Dermis blood vessel endothelial cell (primary cell): ENCODE measurements around the gene IRF9. TPM values are rescaled to one million over a fixed set of nuclear protein-coding genes. Genes with fewer than 3 reads are reported as not detected.

Experiments
- DNase-seq: peaks from one replicate; pipeline ENCODE4 v3.0.0; 2010
- total RNA-seq: library from RNA; depleted of rRNA; stranded (reverse); fragments of >200 nt; gene quantifications from 2 replicates; pipeline ENCODE4 v1.2.3, GENCODE V29; 2014

The IRF9 gene, protein sequence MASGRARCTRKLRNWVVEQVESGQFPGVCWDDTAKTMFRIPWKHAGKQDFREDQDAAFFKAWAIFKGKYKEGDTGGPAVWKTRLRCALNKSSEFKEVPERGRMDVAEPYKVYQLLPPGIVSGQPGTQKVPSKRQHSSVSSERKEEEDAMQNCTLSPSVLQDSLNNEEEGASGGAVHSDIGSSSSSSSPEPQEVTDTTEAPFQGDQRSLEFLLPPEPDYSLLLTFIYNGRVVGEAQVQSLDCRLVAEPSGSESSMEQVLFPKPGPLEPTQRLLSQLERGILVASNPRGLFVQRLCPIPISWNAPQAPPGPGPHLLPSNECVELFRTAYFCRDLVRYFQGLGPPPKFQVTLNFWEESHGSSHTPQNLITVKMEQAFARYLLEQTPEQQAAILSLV
- total RNA-seq = 37.8 and 55.5 TPM in 2 replicates

DNA sequence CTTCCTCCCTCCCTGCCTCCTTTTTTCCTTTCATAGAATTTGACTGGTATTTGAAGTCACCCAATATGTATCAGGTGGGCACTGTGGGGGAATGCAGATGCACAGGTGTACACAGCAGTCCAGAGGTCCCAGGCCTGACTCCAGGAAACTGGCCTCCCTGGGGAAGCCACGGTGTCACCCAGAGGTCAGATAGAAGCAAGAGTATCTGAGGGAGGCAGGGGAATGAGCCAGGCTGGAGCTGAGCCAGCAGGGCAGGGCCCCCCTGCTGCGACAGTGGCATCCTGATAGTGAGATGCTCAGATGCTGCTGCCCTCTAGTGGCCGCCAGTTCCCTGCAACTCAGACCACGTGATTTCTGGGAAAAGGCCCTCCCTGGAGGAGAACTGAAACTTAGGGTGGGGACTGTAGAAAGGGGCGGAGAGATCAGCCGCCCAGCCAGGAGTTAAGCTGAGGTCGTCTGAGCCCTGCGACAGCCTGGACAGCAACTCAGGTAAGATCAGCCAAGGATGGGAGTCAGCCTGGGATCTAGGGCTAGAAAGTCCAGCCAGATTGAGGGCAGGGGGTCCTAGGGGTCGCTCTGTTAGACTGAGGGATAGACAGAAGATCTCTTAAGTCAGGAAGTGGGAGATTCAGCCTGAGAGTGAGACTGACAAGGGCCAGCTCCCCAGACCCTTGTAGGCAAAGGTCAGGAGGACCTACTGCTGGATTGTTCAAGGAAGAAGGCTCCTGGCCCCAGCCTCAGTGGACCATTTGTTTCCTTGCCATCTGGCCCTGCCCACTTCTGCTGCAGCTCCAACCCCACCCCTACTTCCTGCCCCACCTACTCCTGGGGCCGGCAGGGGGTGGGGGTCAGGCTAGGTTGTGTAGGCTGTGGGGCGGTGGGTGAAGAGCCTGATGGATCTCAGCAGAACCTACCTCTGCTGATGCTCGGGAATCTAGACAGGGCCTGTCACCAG, at the start of gene IRF9:
TSS of gene IRF9 (plus strand) at position 416 of the 955 bp plus-strand sequence. CDS start 880 bp downstream, outside the sequence.
- peak; percentile 97 for DNase-seq

DNA sequence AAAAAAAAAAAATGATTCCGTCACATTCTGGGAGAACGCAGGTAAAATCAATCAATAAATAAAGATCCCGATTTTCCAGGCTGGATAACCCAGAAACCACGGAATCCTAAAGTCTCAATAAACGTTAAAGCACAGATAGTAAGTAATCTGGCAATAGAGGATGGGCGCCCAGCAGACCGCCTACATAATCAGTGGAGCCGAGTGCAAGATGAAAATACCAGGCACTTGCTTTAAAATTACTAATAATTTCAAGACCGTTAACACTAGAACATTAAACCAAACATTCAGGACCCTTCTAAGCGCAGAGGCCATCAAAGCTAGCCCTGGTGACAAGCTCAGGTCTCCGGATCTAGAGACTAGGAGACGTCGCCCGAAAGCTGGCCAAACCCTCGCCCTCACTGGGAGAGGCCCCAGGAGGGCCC, 47.7 kb upstream of the IRF9 start:
- DNase-seq = no peak

DNA sequence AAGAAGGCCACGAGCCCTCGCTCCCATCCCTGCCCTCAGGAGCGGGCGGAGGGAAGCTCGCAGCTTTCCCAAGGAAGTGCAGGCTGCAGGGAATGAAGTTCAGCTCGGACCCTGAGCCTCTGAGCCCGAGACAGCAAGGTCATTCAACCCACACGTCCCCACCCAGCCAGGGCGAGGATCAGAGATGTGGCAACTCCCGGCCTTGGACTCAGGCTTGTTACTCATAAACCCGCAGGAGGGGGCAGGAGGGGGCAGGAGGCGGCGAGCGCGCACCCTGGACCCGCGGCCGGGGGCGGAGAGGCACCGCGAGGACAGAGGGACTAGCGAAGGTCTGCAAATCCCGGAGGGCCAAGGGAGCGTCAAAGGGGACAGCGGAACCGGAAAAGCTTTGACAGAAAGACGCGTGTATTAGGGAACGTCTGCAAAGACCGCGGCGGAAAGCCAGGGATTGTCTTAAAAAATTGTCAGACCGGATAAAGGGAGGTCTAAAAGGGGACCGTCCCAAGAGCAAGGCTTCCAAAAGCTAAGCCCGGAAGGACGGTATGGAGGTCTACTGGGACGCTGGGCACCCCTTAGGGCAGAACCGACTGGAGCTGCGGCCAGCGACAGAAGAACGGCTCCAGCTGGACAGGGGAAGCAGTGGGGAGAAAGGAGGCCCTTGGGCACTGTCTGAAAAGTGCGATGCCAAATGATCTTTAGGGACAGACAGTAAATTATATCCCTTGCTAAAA, 47.1 kb upstream of the IRF9 start:
- peak; percentile 71 for DNase-seq

DNA sequence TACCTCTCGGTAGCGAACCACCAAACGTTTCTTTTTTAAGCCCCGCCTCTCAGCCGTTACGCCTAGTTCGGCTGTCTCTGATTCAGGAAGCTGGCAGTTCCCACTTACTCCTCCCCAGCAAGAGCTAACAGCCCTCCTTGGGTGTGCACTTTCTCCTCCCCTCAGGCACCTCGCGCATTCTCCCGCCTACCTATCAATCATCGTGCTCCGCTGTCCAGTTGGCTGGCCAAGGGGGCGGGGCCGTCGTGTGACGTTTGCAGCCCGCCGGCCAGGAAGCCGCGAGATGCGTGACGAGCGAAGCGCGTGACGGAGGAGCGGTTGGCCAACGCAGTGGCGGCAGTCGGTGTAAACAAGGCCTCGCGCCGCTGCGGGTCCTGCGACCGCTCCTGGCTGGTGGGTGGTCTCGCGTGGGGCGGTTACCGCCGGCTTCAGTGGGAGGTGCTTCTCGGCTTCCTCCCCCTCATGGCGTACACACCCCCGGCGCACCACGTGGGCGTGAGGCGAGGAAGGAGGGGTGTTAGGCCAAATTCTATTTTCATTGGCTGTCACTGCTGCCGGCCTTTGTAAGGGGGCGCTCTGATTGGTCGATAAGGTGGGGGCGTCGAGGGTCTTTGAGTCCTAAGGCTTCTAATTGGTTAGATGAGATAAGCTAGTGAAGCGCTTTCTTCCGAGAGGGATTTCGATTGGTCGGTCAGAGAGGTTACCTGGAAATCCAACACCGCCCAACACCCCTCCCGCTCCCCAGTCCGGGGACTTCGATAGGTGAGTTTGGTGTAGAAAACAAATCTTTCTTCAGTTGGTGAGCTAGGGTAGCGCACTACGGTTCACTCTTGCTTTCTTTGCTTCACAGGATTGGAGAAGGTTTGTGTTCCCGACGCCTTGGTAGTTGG, 46.3 kb upstream of the IRF9 start, which contains the start of the genes DCAF11 and NRL:
TSS of gene DCAF11 (plus strand) at position 246 of the 890 bp plus-strand sequence. CDS start 818 bp downstream, outside the sequence.
TSS of gene NRL (minus strand) at position 418 of the 890 bp plus-strand sequence. CDS start 32,101 bp downstream, outside the sequence.
- peak; percentile 100 for DNase-seq

DNA sequence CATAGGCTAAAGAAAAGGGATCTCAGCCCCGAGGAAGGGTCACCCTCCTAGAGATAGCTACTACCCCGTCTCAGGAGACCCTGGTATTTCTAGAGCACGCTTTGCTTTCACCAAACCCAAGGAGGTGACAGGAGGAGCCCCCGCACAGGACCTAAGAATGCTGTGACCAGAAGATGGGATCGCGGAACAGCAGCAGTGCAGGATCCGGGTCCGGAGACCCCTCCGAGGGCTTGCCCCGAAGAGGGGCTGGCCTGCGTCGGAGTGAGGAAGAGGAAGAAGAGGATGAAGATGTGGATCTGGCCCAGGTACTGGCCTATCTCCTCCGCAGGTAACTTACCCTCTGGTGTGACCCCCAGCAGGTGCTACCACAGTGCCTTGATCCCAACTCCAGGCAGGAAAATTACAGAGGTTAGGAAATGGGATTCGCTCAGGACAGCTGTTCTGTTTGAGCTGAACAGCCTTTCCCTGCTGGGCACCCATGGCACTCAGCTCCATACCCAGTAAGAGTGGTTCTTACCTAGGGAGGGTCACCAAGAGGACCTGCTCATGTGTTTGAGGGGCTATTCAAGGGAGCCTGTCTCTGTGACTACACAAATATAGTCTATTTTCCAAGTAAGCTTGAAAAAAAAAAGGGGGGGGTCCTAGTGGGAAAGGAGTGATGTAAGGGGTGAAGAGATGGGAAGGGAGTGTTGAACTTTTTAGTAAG, 45.5 kb upstream of the IRF9 start:
- no peak for DNase-seq

DNA sequence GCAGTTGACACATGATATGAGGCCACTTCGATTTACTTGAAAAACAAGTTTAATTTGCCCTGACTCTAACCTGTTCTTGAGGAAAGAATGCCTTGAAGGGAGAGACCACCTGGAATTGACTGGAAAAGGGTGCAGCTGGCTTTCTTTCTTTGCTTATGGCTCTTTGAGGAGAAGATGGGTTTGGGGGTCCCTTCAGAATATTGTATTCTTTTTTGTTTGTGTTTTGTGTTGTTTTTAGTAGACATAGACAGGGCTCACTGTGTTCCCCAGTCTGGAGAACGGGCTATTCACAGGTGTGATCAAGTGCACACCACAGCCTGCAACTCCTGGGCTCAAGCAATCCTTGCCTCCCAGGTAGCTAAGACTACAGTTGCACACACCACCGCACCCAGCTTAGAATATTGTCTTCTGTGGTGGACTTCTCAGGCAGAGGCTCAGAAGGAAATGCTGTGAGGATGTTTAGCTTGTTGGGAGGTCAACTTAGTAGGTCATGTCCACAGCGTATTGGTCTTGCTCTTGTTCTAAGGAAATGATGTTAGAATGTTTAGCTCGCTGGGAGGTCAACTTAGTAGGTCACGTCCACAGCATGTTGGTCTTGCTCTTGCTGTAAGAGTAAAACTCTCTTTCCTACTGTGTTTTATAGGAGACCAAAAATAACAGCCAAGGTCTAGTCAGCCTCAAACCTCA, 44.8 kb upstream of the IRF9 start:
- DNase-seq = no peak

DNA sequence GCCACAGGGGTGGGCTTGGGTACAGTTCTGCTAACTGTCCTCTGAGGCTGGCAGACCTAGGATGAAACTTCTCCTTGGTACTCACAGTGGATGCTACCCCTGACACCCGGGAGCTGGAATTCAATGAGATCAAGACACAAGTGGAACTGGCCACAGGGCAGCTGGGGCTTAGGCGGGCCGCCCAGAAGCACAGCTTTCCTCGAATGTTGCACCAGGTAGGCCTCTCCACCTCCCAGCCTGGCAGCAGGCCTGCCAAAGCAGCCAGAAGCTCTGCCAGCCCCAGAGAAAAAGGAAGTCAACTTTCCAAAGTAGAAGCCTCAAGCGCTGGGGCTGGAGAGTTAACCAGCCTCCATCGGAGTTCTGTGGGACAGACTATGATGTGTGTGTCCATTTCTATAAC, 43.9 kb upstream of the IRF9 start:
- no peak for DNase-seq

DNA sequence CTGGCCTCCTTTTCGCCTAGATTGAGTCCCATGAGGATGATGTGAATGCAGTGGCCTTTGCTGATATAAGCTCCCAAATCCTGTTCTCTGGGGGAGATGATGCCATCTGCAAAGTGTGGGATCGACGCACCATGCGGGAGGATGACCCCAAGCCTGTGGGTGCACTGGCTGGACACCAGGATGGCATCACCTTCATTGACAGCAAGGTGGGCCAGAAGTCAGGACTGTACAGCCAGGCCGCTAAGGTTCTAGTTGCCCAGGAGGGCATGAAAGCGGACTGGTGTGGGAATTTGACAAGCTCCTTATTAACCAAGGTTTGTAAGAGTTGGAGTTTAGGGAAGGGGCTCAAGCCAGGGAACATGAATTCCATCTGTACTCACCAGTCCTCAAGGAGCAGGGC, 41.4 kb upstream of the IRF9 start:
- no peak for DNase-seq

DNA sequence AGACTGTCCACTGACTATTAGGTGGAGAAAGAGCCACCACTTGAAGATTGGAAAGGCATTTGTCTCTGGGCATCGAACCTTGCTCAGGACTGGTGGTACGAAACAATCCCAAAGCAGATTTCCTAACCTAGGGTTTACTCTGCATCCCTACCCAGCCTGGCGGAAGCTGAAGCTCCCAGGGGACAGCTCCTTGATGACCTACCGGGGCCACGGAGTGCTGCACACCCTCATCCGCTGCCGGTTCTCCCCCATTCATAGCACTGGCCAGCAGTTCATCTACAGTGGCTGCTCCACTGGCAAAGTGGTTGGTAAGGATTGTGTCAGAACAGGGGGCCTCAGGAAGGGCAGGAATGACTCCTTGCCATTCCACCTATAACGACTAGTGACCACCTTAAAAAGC, 39.9 kb upstream of the IRF9 start:
- DNase-seq = no peak

DNA sequence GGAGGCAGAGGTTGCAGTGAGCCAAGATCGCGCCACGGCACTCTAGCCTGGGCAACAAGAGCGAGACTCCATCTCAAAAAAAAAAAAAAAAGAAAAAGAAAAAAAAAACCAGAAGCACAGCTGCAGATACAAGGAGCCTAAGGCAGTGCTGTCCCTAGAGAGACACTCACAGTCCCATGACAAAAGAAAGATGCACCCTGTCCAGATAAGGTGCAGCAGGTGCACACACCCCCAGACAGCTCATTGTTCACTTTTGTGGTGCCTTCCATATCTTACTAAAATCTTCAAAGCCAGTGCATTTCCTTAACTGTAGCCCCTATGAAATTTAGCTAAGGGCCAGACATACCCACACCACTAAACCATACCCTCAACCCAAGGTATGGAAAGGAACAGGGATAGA, 38.6 kb upstream of the IRF9 start:
- DNase-seq = no peak

DNA sequence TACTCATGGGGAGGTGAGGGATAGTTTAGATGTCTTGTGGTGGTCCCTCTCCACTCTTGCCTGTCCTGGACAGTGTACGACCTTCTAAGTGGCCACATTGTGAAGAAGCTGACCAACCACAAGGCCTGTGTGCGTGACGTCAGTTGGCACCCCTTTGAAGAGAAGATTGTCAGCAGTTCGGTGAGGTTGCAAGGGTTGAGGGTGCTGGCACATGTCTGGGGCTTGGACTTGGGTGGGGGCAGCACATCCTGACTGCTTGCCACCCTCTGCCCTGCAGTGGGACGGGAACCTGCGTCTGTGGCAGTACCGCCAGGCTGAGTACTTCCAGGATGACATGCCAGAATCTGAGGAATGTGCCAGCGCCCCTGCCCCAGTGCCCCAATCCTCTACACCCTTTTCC, 38.2 kb upstream of the IRF9 start:
- DNase-seq = no peak

DNA sequence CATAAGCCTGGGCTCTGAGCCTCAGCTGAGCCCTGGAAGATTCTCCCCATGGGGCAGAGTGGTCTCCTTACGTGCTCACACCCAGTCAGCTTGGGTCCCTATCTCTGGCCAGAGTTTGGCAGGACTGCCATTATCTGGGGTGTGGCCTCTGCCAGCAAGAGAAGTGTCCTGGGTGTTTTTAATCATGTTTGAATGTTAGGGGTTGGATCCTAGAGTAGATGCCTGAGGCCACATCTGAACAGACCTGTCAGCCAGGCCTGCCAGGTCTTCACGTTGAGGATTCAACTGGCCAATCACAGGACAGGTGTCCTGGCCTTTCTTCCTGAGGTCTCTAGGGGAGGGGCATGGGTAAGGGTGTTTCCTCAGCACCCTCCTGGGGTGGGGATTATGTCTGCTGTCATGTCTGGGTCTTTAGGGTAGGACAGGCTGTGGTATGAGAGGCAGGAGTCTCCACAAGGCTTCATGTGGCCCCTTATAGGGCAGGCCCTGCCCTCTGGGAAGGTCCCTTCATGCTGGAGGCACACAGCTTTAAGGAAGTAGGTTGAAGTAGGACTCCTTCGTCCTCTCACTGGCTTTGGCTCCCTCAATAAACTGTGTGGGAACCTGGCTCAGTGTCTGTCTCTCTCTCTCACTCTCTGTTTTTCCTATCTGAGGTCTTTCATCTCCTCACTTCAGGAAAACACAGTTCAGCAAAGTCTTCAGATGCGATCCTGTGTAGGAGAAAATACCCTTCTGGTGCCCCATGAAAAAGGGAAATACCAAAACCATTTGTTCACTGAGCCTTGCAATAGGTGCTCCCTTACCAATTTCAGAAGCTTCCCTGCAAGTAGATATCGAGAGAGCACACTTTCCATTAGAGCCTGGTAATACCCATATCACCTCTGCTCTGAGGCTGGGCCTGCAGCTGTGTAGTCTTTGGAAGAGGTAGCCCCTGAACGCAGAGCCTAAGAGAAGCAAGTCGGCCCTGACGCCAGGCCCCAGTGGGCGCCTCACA, 37.3 kb upstream of the IRF9 start:
- no peak for DNase-seq

DNA sequence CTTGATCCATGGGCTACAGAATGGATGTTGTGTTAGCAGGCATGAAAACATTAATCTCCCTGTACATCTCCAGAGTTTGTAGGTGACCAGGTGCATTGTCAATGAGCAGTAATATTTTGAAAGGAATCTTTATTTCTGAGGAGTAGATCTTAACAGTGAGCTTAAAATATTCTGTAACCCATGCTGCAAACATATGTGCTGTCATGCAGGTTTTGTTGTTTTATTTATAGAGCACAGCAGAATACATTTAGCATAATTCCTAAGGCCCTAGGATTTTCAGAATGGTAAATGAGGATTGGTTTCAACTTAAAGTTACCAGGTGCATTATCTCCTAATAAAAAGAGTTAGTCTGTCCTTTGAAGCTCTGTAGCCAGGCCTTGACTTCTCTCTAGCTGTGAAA, 34.1 kb upstream of the IRF9 start:
- DNase-seq = no peak

DNA sequence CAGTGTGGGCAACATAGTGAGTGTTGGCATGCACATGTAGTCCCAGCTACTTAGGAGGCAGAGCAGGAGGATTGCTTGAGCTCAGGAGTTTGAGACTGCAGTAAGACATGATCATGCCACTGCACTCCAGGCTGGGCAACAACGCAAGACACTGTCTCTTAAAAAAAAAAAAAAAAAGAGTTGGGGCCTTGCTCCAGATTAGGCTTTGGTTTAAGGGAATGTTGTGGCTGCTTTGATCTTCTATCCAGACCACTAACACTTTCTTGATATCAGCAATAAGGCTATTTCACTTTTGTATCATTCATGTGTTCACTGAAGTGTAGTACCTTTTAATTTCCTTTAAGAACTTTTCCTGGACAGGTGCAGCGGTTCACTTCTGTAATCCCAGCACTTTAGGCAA, 33.4 kb upstream of the IRF9 start:
- DNase-seq = no peak

DNA sequence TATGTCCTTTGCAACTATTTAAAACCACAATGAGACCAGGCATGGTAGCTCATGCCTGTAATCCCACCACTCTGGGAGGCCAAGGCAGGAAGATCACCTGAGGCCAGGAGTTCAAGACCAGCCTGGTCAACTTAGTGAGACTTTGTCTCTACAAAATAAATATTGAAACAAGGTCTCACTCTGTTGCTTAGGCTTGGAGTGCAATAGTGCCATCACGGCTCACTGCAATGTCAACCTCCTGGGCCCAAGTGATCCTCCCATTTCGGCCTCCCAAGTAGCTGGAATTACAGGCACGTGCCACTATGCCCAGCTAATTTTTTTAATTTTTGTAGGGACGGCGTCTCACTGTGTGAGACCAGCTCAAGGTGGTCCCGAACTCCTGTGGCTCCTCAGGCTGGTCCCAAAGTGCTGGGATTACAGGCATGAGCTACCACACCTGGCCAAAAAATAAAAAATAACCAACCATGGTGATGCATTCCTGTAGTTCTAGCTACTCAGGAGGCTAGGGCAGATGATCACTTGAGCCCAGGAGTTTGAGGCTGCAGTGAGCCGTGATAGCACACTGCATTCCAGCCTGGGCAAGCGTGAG, 31.6 kb upstream of the IRF9 start:
- DNase-seq = no peak

DNA sequence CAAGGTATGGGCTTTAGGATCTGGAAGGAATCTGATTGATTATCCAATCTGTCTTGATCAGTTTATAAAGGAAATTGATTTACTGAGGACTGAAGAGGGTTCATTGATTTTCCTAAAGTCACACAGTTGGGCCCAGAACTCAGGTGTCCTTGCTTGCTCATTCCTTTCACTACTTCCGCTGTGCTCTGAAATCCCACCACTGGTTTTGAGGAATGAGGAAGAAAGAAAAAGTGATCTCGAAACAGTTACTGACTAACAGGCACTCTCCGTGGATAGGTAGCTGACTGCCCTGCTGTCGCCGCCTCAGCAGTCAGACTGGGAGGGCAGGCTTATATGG, 30.7 kb upstream of the IRF9 start, which contains the start of gene FITM1:
TSS of gene FITM1 (plus strand) at position 280 of the 337 bp plus-strand sequence. CDS start 905 bp downstream, outside the sequence.
- no peak for DNase-seq

DNA sequence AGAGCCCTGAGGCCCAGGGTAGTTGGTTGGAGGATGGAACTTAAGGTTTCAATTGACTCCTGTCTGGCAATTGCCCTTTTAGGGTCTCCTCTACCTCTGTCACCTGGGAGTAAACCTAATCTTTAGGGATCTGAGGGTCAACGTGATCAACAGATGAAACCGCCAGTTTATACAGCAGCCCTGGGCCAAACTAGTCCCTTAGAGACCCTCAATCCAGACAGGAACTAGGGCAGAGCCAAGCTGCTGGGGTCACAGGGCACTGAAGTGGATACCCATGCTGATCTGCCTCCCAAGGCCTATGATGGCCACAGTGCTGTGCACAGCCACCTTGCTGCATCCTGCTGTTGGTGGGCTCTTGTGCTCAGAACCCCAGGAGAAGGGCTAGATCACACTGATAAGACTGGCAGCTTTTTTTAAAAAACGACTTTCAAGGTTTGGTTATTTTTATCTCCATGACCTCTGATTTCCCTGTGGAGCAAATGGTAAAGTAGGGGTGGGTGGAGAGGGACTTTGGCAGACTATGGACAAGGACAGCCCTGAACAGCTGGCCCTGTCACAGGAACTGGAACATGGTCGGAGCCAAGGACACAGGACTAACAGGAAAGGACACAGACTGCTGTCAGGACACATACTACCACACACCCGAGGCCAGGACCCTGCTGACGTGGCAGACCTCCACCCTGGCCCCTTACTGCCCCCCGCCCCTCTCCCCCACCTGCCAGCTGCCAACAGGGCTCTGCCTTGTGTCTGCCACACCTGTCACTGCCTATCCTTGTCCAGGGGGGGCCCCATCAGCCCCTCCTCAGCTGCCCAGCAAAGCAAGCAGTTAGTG, 30.1 kb upstream of the IRF9 start:
- no peak for DNase-seq

DNA sequence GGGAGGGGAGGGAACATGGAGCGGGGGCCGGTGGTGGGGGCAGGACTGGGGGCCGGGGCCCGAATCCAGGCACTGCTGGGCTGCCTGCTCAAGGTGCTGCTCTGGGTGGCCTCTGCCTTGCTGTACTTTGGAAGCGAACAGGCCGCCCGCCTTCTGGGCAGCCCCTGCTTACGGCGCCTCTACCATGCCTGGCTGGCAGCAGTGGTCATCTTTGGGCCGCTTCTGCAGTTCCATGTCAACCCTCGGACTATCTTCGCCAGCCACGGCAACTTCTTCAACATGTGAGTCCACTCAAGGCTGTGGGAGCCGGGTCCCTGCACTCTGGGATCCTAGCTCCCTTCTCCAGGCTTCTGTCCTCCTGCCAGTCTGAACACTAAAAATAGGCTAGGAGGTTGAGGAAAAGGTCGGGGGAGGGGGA, 29.5 kb upstream of the IRF9 start:
- DNase-seq = no peak
